Kasumi-1 (cell line): Measurements from ENCODE around the gene PFN1.
"Not testable (repeated sequence)": the region's sequence is repeated elsewhere in the genome, so short reads cannot be mapped to it uniquely, and the experiment has no call there.

Source experiments
- DNase-seq, 2 experiments: peaks; one replicate each; lab custom pipeline; 2025; lab: John Stamatoyannopoulos, UW

The PFN1 gene

DNA sequence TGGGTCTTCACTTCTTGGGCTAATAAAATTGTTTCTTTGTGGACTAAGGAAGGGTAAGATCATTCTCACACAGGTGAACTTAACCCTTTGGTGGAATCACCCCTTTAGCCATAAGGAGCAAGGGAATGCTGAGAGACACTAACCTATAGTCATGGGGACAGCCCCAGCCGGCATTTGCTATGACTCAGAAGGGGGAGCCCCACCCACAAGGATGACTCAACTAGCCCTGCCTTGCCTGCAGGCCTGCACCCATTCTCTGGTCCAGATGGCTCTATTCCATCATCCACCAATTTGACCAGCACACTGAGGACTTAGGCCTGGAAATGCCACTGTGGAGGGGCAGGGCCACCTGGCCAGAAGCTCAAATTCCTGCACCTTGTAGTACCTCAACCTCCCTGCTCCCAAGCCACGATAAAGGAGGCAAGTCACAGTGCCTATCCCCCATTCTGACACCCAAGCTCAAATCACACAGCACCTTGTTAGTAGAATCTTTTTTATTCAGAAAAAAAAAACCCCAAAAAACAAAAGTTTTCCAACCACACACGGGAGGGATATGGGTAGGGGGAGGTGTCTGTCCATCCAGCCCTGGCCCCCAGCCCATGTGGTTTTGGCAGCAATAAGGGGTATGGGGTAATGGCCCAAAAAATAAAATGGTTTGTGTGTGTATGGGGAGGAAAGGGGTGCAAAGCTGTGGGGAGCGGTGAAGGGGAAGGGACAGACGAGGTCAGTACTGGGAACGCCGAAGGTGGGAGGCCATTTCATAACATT lies 3.0 kb downstream of the PFN1 start:
- DNase-seq: peak; percentile 16 to 37

DNA sequence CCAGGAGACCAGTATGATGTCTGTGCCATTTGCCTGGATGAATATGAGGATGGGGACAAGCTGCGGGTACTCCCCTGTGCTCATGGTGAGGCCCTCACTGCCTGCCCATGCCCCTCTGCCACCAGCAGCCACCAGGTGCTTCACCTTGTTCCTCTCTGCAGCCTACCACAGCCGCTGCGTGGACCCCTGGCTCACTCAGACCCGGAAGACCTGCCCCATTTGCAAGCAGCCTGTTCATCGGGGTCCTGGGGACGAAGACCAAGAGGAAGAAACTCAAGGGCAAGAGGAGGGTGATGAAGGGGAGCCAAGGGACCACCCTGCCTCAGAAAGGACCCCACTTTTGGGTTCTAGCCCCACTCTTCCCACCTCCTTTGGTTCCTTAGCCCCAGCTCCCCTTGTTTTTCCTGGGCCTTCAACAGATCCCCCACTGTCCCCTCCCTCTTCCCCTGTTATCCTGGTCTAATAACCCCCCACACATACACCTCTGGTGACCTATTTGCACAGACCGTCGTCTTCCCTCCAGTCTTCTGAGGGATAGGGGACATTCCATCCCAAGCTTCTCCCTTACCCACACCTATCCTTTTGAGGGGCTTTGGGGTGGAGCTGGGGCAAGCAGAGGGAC lies 3.7 kb downstream of the PFN1 start:
- DNase-seq: no peak

GRCh38 chr17:4944163-4944553 lies 4.2 kb downstream of the PFN1 start:
- peak; percentile 58 to 67 for DNase-seq

DNA sequence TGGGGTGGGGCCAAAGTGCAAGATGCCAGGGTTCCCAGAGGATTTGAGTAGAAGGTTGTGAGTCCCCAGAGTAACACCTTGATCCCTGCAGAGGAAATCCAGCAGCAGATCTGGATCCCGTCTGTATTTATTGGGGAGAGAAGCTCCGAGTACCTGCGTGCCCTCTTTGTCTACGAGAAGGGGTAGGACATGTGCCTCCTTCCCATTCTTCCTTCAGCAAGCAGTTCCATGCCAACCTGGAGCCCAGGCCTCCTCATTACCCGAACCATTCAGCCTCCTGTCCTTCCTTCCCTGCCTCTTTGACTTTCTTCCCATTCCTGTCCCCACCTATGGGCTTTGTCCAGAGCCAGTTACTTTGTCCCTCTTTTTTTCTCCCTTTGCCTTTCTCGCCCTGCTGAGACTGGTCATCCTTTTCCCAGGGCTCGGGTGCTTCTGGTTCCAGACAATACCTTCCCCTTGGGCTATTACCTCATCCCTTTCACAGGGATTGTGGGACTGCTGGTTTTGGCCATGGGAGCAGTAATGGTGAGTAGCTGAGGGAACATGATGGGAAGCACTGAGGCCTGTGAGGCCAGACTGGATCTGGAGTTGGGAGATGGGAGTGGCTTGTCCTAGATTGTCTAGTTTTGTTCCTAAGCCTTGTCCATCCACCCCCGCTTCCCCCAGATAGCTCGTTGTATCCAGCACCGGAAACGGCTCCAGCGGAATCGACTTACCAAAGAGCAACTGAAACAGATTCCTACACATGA lies 5.4 kb downstream of the PFN1 start:
- DNase-seq: no peak

GRCh38 chr17:4941319-4941610 lies 7.1 kb downstream of the PFN1 start:
- DNase-seq: no peak

DNA sequence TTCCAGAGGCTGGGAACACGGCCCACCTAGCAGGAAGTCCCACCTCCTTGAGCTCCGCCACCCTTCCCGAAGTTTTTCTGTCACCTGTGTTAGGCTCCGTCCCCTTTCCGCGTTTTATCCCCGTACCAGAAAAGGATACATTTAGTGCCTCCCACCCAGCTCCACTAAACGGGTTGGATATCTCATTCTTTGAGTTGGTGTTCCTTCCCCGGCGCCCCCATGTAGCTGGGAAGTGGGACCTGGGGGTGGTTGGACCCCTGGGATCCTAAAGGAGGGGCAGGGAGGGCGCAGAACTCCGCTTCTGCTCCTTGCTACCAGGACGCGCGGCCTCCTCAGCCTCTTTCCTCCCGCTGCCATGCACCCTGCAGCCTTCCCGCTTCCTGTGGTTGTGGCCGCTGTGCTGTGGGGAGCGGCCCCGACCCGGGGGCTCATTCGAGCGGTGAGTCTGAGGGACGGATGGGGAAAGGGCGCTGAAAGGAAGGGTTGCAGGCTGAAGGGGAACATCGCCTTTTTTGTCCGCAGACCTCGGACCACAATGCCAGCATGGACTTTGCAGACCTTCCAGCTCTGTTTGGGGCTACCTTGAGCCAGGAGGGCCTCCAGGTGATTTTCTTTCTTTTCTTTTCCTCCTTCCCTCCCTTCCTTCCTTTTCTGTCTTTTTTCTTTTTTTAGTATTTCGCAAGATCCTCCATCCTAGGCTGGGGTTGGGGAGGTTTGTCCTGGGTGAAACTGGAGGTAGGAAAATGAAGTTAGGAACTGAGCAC lies 7.6 kb downstream of the PFN1 start:
- peak in 1 of 2 experiments; percentile 59 for DNase-seq

DNA sequence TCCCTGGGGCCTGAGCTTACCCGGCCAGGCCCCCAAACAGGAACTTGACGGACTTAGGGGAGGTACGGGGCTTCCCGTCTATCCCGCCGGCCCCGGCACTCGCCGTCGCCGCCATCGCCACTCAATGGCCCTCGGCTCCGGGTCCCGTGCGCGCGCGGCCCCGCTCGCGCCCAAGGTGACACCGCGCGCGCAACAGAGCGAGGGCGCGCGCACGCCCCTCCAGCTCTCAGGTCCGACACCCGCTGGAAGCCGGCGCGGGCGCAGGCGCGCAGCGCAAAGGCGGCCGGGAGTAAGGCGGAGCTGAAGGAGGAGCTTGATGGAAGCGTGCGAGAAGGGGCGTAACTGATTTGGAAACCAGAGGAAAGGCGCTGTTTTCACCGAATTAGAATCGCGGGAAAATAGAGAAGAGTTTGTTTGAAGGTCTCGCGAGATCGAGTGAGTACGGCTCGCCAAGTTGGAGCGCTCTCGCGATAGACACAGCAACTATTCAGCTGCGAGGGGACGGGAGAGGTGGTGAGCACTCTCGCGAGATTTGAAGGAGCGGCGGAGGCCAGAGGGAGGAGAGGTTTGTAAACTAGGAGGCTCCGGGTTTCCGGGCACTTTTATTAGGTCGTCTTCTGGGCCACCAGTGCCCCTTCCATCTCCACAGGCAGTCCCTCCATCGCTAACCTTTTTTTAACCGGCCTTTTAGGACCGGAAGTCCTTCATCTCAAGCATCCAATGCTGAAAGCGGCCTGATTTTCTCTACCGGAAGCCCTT lies 8.4 kb downstream of the PFN1 start, which contains the start of the genes RNF167 and SLC25A11:
Gene RNF167 (plus strand): TSS at position 473 of the 759 bp plus-strand sequence. CDS start 642 bp downstream, outside the sequence.
Gene SLC25A11 (minus strand): TSS at position 251 of the 759 bp plus-strand sequence. CDS start 136 bp downstream, at position 115.
- DNase-seq: peak; percentile 96

- DNase-seq: no peak
Observed at GRCh38 chr17:4939546-4939795, 8.9 kb downstream of the PFN1 start.

GRCh38 chr17:4938688-4939545 lies 9.4 kb downstream of the PFN1 start:
- DNase-seq: no peak

DNA sequence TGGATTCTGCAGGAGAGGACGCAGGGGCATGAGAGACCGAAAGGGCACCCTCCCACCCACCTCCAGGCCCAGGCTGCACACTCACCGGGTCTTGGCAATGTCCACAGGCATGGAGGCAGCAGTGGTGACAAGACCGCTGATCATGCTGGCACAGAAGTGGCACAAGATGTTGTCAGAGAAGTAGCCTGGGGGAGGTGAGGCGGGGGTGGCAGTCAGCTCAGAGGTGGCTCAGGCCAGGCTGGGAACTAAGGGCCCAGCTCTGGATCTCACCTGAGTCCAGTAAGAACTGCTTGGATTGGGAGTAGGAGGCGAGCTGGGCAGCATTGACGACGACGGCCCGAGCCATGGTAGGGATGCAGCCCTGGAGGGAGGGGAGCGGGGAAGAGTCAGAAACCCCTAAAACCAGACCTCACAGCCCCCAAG lies 10.2 kb downstream of the PFN1 start:
- no peak for DNase-seq

DNA sequence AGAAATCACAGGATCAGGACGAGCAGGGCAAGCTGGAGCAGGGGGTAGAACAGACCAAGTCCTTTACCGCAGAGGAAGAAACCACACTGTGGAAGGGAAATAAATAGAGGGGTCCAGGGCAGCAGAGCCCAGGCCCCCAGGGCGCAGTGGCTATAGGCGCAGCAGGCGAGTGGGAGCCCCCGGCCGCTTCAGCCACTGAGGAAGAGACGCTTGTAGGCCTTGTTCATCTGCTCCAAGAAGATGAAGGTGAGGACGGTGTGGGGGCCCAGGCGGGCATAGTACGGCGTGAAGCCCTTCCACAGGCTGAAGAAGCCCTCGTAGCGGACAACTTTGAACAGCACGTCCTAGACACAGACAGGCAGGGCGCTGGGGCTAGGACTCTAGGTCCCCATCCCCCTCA lies 10.8 kb downstream of the PFN1 start:
- no peak for DNase-seq

DNA sequence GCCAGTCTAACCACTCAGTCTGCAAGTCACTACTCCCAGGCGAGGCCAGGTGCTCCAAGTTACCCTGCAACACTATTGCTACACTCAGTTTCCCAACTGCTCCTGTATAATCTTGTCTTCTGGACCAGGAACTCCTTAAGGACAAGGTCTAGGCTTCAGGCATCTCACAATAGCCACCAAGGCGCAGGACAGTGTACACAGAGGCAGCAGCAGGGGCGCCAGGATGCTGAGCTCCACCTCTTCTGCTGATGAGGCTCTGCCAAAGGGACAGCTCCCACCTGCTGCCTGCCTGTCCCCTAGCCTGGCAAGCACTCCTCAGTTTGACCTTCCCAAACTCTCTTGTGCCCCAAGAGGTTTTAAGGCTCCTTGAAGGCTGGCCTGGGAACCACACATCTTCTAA lies 11.9 kb downstream of the PFN1 start:
- DNase-seq: no peak

DNA sequence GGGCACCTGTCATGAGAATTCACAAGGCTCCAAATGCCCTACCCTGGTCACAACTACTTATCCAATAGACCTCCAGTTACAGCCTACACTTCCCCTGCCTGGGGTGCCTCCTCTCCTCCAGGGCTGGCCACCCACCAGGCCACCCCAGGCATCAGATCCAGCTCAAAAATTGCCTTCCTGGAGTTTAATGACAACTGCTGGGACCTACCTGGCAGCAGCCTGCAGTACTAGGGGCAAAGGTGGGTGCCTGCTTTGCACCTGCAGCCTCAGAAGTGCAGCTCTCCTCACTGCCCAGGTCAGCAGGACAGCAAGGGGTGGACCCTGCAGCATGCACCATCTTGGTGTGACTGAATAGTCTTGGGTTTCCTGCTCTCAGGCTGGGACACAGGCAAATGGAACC lies 12.7 kb downstream of the PFN1 start:
- no peak for DNase-seq

DNA sequence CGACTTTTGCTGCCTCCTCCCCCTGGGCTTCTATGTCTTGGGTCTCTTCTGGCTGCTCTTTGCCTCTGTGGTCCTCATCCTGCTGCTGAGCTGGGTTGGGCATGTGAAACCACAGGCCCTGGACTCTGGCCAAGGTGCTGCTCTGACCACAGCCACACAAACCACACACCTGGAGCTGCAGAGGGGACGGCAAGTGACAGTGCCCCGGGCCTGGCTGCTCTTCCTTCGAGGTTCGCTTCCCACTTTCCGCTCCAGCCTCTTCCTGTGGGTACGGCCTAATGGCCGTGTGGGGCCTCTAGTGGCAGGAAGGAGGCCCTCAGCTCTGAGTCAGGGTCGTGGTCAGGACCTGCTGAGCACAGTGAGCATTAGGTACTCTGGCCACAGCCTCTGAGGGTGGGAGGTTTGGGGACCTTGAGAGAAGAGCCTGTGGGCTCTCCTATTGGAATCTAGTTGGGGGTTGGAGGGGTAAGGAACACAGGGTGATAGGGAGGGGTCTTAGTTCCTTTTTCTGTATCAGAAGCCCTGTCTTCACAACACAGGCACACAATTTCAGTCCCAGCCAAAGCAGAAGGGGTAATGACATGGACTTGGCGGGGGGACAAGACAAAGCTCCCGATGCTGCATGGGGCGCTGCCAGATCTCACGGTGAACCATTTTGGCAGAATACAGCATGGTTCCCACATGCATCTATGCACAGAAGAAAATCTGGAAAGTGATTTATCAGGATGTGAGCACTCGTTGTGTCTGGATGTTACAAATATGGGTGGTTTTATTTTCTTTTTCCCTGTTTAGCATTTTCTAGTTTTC lies 14.0 kb downstream of the PFN1 start:
- DNase-seq: peak in 1 of 2 experiments; percentile 16

DNA sequence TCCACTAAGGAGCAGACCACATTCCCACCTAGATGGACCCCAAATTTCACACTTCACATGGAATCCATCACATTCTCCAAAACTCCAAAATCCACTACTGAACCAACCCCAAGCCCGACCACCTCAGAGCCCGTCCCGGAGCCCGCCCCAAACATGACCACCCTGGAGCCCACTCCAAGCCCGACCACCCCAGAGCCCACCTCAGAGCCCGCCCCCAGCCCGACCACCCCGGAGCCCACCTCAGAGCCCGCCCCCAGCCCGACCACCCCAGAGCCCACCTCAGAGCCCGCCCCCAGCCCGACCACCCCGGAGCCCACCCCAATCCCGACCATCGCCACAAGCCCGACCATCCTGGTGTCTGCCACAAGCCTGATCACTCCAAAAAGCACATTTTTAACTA lies 14.7 kb downstream of the PFN1 start:
- DNase-seq: no peak

DNA sequence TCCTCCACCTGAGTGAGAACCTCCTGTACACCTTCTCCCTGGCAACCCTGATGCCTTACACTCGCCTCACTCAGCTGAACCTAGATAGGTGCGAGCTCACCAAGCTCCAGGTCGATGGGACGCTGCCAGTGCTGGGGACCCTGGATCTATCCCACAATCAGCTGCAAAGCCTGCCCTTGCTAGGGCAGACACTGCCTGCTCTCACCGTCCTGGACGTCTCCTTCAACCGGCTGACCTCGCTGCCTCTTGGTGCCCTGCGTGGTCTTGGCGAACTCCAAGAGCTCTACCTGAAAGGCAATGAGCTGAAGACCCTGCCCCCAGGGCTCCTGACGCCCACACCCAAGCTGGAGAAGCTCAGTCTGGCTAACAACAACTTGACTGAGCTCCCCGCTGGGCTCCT lies 15.6 kb downstream of the PFN1 start:
- no peak for DNase-seq

DNA sequence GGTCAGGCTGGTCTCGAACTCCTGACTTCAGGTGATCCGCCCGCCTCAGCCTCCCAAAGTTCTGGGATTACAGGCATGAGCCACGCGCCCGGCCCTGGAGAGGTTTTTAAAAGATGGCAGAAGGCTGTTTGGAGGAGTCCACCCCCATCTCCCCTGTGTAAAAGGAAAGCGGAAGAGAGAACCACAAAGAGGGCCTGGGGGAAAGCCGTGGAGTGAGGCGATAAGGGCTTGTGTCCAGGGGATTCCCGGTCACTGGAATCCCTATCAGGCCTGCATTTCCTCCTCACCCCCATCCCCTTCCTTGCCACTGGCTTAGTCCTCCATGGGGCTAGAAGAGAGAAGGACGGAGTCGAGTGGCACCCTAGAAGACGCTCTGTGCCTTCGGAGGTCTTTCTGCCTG lies 16.4 kb downstream of the PFN1 start, which contains the start of gene GP1BA:
Gene GP1BA (plus strand): TSS at position 315 of the 400 bp plus-strand sequence. CDS start 328 bp downstream, outside the sequence.
- DNase-seq: no peak

GRCh38 chr17:4928881-4929280 lies 19.4 kb downstream of the PFN1 start:
- no peak for DNase-seq

- DNase-seq: not testable (repeated sequence)
Observed at GRCh38 chr17:4926577-4927335, 21.6 kb downstream of the PFN1 start.
